DMS114 treated with DMSO at 0.1 percent for 48 hours (cell line): ENCODE measurements around the gene WDFY4.

Experiments used
- DNase-seq: peaks from one replicate; lab custom pipeline; 2025; ENCODE audit not compliant: unreplicated experiment; lab: John Stamatoyannopoulos, UW

The WDFY4 gene

GRCh38 chr10:48897441-48897790 lies 212.7 kb downstream of the WDFY4 start:
- DNase-seq, result no peak

- DNase-seq, result no peak
Observed at GRCh38 chr10:48898426-48898825, 213.8 kb downstream of the WDFY4 start.

- no peak for DNase-seq
Observed at GRCh38 chr10:48899781-48900180, 215.1 kb downstream of the WDFY4 start.

GRCh38 chr10:48900371-48900801 lies 215.7 kb downstream of the WDFY4 start:
- no peak for DNase-seq

GRCh38 chr10:48901319-48901718 lies 216.6 kb downstream of the WDFY4 start:
- DNase-seq, result no peak

GRCh38 chr10:48902096-48902495 lies 217.4 kb downstream of the WDFY4 start:
- no peak for DNase-seq

- no peak for DNase-seq
Observed at GRCh38 chr10:48903151-48903550, 218.5 kb downstream of the WDFY4 start.

GRCh38 chr10:48904861-48905260 lies 220.2 kb downstream of the WDFY4 start:
- no peak for DNase-seq

GRCh38 chr10:48905311-48905710 lies 220.6 kb downstream of the WDFY4 start:
- no peak for DNase-seq

GRCh38 chr10:48906841-48907240 lies 222.2 kb downstream of the WDFY4 start:
- DNase-seq, result no peak

- DNase-seq, result no peak
Observed at GRCh38 chr10:48907730-48908129, 223.1 kb downstream of the WDFY4 start.

GRCh38 chr10:48910548-48910947 lies 225.9 kb downstream of the WDFY4 start:
- no peak for DNase-seq

- no peak for DNase-seq
Observed at GRCh38 chr10:48913674-48914073, 229.0 kb downstream of the WDFY4 start.

- no peak for DNase-seq
Observed at GRCh38 chr10:48923748-48924147, 239.1 kb downstream of the WDFY4 start.

- no peak for DNase-seq
Observed at GRCh38 chr10:48924988-48925387, 240.3 kb downstream of the WDFY4 start.

GRCh38 chr10:48926255-48926654 lies 241.6 kb downstream of the WDFY4 start:
- no peak for DNase-seq

- DNase-seq, result no peak
Observed at GRCh38 chr10:48926764-48927540, 242.3 kb downstream of the WDFY4 start.

GRCh38 chr10:48929413-48929990 lies 244.8 kb downstream of the WDFY4 start:
- no peak for DNase-seq

- no peak for DNase-seq
Observed at GRCh38 chr10:48931188-48931587, 246.5 kb downstream of the WDFY4 start.

GRCh38 chr10:48932831-48933664 lies 248.4 kb downstream of the WDFY4 start:
- DNase-seq, result no peak

GRCh38 chr10:48934672-48935501 lies 250.2 kb downstream of the WDFY4 start:
- DNase-seq, result no peak
